ENCODE measurements around the gene SYCP2.

The SYCP2 gene

GRCh38 chr20:59824711-59825562 is 108.5 kb downstream of the SYCP2 start:
- no peak overlapping the region for H3K4me2 ChIP-seq (ENCODE audit: low read depth, low read length, poor library complexity, severe bottlenecking)
- no peaks in the 10 kb centered on the region for H3K27me3 ChIP-seq (ENCODE audit: low read length)
- H3K9me2 ChIP-seq (replicated peaks; ENCODE audit: insufficient read depth, low read length) = no peaks in the 10 kb centered on the region
- no peak overlapping the region for H3K4me3 ChIP-seq (ENCODE audit: insufficient read depth, low read length, poor library complexity, severe bottlenecking)
- no peak overlapping the region for H2AFZ ChIP-seq (ENCODE audit: low read depth, low read length, severe bottlenecking)
- H3K9ac ChIP-seq (ENCODE audit: low read length) = no peak overlapping the region
- H3F3A ChIP-seq (ENCODE audit: insufficient read depth) = no peaks in the 10 kb centered on the region
- no peaks in the 10 kb centered on the region for H3K9me3 ChIP-seq (ENCODE audit: insufficient read depth, low read length)
- no peaks in the 10 kb centered on the region for H3K36me3 ChIP-seq (ENCODE audit: low read length)
- H3K79me2 ChIP-seq (ENCODE audit: insufficient read depth, low read length) = no peaks in the 10 kb centered on the region
- H4K20me1 ChIP-seq (ENCODE audit: low read depth, low read length) = no peaks in the 10 kb centered on the region
- H3K27ac ChIP-seq (ENCODE audit: low read depth, low read length) = no peak overlapping the region
- TF ChIP-seq EZH2phosphoT487 (conservative IDR thresholded peaks at IDR 0.05; ENCODE audit: low read length) (no peak), CTCF (IDR thresholded peaks at IDR 0.05; ENCODE audit: insufficient read depth, low read length, poor library complexity, severe bottlenecking) (no peak)

GRCh38 chr20:59823491-59824259 is 109.8 kb downstream of the SYCP2 start:
- Histone ChIP-seq H3K27me3 (ENCODE audit: low read length) (no peaks in the 10 kb centered on the region), H3K9me2 (replicated peaks; ENCODE audit: insufficient read depth, low read length) (no peaks in the 10 kb centered on the region), H3K4me3 (ENCODE audit: insufficient read depth, low read length, poor library complexity, severe bottlenecking) (no peak overlapping the region), H3K27ac (ENCODE audit: low read depth, low read length) (no peak overlapping the region), H3F3A (ENCODE audit: insufficient read depth) (no peaks in the 10 kb centered on the region), H4K20me1 (ENCODE audit: low read depth, low read length) (no peaks in the 10 kb centered on the region), H3K4me2 (ENCODE audit: low read depth, low read length, poor library complexity, severe bottlenecking) (no peak overlapping the region), H2AFZ (ENCODE audit: low read depth, low read length, severe bottlenecking) (no peak overlapping the region), H3K79me2 (ENCODE audit: insufficient read depth, low read length) (no peaks in the 10 kb centered on the region), H3K9ac (ENCODE audit: low read length) (no peak overlapping the region), H3K36me3 (ENCODE audit: low read length) (no peaks in the 10 kb centered on the region), H3K9me3 (ENCODE audit: insufficient read depth, low read length) (no peaks in the 10 kb centered on the region)
- no peak for TF ChIP-seq CTCF (IDR thresholded peaks at IDR 0.05; ENCODE audit: insufficient read depth, low read length, poor library complexity, severe bottlenecking)
- no peak for TF ChIP-seq EZH2phosphoT487 (conservative IDR thresholded peaks at IDR 0.05; ENCODE audit: low read length)

- no peaks in the 10 kb centered on the region for H4K20me1 ChIP-seq (ENCODE audit: low read depth, low read length)
- no peaks in the 10 kb centered on the region for H3K27me3 ChIP-seq (ENCODE audit: low read length)
- no peaks in the 10 kb centered on the region for H3K9me3 ChIP-seq (ENCODE audit: insufficient read depth, low read length)
- TF ChIP-seq EZH2phosphoT487 (conservative IDR thresholded peaks at IDR 0.05; ENCODE audit: low read length) (no peak), CTCF (IDR thresholded peaks at IDR 0.05; ENCODE audit: insufficient read depth, low read length, poor library complexity, severe bottlenecking) (no peak)
- no peak overlapping the region for H3K4me2 ChIP-seq (ENCODE audit: low read depth, low read length, poor library complexity, severe bottlenecking)
- H3K27ac ChIP-seq (ENCODE audit: low read depth, low read length) = no peak overlapping the region
- no peak overlapping the region for H2AFZ ChIP-seq (ENCODE audit: low read depth, low read length, severe bottlenecking)
- H3K36me3 ChIP-seq (ENCODE audit: low read length) = no peaks in the 10 kb centered on the region
- H3K9ac ChIP-seq (ENCODE audit: low read length) = no peak overlapping the region
- H3K79me2 ChIP-seq (ENCODE audit: insufficient read depth, low read length) = no peaks in the 10 kb centered on the region
- H3F3A ChIP-seq (ENCODE audit: insufficient read depth) = no peaks in the 10 kb centered on the region
- no peak overlapping the region for H3K4me3 ChIP-seq (ENCODE audit: insufficient read depth, low read length, poor library complexity, severe bottlenecking)
- no peaks in the 10 kb centered on the region for H3K9me2 ChIP-seq (replicated peaks; ENCODE audit: insufficient read depth, low read length)
These were observed 110.4 kb downstream of the SYCP2 start for GRCh38 chr20:59823030-59823423.

Data from SU-DHL-6 (cell line).